Anterior cingulate cortex (tissue), 58 donors: ENCODE results near the gene NFIX.
A peak's percentile ranks its signal among the peaks of the same experiment; 100 is the strongest.

Experiments used
- DNase-seq, 58 donors: peaks; one replicate each; lab custom pipeline; 2025; lab: John Stamatoyannopoulos, UW

NFIX gene

DNA sequence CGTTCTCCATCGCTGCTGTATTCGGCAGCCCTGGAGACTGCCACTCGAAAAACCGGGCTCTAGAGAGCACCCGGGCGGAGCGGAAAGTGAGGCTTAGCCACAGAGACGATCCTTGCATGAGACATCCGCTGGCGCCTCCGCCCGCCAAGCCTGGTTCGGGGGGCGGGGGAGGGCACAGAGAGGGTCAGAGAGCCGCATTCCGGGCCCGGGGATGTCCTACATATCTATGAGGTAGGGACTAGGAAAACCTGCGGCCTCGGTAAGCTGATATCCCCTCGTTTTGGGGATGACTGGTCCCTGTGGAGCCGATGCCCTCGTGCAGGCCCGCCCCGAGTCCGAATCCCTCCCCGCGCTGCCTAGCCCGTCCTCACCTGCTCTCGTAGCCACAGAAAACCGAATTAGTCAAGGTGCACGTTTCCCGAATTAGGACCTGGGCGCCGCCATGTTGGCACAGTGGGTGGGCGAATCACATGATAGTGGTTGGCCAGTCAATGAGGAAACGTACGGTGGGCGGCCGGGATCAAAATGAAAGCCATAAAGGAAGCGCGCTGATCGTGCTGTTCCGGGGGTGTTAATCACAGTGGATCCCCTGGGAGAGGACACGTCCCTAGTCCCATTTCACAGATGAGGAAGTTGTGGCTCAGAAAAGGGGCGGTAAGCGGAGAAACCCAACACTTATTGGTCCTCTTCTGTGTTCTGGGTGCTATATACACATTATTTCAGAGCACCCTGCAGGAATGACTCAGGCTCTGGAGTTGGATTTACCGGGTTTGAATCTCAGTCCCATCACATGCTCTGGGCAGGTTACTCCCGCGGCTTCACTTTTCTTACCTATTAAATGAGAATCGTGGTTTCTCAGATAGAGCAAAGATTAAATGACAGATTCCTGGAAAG lies 121.3 kb downstream of the NFIX start, which contains the start of gene TRMT1:
TSS of gene TRMT1 (minus strand) at position 459 of the 894 bp plus-strand sequence. CDS start at position 118, 341 bp downstream.
- DNase-seq: peak; percentile 40 to 95 (median 84)

DNA sequence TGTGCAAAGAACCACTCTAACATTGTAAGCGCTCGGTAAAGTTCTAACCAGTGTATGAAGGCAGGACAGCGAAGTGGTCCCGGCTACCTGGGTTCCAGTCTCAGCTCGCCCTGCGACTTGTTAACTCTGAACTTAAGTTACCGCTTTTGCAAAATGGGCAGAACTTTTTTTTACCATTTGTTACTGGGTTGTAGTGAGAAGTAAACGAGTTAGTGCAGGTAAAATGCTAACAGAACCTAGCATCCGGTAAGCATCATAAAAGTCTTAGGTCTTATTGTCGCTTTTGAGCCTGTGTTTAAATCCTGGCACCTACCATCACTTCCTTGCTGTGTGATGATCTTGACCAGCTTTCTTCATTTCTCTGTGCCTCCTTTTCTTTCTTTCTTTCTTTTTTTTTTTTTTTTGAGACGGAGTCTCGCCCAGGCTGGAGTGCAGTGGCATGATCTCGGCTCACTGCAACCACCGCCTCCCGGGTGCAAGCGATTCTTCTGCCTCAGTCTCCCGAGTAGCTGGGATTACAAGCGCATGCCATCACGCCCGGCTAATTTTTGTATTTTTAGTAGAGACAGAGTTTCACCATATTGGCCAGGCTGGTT lies 122.0 kb downstream of the NFIX start:
- DNase-seq: no peak

GRCh38 chr19:13117772-13118423 lies 122.6 kb downstream of the NFIX start, which contains the start of gene NACC1:
NACC1 (plus strand) TSS chr19:13118264; CDS start chr19:13135208, 16,944 bp downstream.
- DNase-seq: peak in 57 of 58 donors; percentile 28 to 94 (median 82)

DNA sequence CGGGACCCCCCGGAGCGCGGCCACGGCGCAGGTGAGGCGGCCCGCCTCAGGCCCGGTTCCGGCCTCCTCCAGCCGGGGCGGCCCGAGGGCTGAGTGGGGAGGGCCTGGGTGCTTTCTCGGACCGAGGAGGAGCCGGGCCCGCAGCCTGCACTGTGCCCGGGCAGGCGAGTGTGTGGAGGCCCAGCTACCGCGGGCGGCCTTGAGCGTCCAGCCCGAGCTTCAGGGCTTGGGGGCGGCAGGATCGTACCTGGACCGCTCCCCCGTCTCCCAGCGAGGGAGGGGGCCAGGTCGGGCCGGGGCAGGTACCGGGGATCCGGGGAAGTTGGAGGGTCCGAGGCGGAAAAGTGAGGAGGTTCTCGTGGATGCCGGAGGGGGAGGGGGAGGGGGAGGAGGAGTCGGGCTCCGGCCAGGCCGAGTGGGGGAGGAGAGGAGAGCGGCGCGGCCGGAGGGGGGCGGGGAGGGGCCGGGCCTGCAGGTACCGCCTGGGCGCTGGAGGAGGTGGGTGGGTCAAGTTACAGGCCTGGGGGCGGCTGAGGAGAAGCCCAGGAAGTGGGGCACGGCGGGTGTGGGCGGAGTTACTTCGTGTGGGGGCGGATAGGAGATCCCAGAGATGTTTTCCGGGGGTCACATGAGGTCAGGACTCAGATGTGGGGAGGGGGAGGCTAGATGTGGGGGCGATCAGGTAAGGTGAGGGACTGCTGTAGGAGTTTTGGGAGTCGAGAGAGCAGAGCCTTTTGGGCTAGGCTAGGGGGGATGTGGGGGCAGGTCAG lies 123.3 kb downstream of the NFIX start:
- DNase-seq: peak in 3 of 58 donors; percentile 18 to 44 (median 35)

DNA sequence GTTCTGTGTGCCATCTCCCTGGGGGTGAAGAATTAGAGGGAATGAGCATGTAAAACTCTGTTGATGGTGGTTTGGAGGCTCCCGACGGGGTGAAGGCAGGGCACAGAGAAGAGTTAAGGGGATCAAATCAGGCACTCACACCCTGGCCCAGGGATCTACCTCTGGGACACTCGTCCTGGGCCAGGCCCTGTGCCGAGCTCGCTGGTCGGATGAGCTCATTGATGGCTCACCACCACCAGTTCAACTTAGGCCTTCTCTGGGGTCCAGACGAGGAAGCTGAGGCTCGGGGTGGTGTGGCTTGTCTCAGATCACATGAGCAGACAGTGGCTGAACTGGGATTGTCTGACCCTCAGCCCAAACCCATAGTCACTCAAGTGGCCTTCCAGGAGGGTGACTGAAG lies 124.4 kb downstream of the NFIX start:
- DNase-seq: no peak

DNA sequence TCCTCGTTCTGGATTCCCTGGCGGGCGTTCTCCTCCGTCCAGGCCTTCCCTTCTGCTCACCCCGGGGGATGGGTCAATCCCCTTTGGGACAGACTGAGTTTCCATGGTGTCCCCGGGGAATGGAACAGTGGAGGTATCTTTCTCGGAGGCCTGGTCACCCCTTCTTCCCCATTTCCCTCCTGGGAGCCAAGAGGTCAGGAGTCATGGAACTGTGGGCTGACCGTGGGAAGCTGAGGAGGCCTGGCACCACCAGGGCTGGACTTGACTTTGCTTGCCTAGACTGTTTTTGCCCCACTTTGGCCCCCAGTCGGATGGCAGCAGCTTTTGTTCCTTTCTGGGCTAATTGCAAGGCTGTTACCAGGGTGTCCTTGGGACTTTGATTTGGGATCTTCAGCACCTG lies 124.8 kb downstream of the NFIX start:
- no peak for DNase-seq

DNA sequence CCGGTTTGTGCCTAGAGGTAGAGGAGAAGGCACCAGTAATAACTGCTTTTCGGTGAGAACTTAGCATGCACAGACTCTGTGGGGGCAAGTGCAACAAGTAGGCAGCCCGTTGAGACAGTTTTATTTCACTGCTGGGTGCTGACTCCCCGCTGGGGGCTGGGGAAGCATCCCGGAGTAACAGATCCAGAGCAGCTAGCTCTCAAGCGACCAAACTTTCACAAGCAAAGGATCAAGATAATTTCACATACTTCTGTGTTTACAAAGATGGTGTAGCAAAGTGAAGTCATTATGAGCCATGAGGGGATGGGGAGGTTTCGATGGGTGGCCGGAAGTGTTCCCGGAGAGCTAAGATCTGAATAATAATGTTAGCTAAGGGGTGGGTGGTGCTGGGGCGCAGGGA lies 125.5 kb downstream of the NFIX start:
- no peak for DNase-seq

DNA sequence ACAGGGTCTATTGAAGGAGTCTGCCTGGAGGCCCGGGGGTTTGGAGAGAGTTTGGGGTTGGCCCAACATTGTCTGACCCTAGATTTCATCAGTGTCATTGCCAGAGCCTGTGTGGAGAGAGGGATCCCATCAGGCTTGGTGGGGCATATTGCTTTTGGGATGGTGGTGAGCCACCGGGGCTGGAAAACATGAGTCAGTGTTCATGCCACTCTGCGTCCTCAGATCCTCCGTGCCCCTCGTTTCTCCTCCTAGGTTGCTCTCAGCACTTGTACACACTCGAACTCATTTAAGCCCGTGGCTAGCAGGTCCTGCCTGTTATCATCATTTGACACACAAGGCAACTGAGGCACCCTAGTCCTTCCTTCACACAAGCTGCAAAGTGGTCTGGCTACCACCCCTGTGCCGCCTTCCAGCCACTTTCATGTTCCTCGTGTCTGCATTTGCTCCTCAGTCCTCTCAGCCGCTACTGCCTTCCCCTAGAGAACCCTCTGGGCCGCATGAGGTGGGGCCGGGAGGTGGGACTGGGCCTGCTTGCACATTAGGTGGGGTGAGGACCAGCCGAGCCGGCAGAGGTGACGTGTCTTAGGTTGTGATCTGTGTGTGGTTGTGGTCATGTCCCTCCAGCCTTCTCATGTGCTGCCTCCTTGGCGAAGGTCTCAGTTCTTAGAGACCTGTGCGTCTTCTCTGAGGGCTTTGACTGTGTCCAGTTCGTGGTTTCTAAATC lies 126.4 kb downstream of the NFIX start:
- DNase-seq: no peak

DNA sequence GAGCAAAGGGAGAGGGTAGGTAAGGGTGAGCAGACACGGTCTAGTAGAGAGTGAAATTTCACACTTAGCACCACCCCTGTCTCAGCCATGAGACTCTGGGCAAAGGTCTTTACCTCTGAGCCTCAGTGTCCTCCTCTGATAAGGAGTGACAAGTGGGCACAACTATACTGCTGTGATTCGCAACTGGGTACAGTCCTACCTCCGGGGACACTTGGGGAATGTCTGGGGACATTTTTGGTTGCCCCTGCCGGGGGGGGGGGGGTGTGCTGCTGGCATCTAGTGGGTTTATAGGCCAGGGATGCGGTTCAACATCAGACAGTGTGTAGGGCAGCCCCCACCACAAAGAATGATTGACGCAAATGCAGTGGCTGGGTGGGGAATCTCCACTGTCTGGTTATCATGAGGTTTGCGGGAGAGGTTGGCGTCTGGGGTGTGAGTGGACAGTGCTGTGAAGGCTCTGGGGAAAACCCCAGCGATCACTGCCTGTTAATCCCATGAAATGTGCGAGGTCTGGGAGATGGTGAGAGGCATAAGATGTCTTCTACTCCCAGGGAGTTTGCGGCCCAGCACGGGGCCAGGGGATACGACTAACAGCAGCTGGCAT lies 127.1 kb downstream of the NFIX start:
- no peak for DNase-seq

- DNase-seq: peak in 22 of 58 donors; percentile 10 to 70 (median 36)
Observed at GRCh38 chr19:13122980-13123957, 128.0 kb downstream of the NFIX start.

GRCh38 chr19:13127051-13127450 lies 131.8 kb downstream of the NFIX start:
- no peak for DNase-seq

DNA sequence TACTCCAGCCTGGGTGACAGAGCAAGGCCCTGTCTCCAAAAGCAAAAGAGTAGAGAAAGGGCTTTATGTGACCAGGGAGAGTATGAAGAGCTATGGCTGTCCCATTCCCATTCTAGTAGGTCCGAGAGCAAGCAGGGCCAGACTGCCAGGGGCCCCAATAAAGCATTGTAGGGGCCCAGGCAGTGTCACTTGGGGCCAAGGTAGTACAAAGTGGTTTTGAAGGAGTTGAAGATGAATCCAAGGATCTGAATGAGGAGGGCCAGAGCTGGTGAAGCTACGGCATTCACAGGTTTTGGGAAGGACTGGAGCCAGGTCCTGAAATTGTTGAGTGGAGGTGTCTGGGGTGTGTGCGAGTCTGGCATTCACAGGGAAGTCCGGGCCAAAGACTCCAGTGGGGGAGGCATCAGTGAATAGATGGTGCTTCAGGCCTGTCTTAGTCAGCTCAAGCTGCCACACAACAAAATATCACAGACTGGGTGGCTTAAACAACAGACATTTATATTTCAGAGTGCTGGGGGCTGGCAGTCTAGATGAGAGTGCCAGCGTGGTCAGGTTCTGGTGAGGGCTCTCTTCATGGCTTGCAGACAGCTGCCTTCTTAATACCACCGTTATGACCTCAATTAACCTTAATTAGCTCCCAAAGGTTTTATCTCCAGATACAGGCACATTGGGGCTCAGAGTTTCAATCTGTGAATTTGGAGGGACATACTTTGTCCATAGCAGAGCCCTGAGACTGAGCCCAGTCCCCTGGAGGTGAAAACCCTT lies 132.7 kb downstream of the NFIX start:
- DNase-seq: peak in 6 of 58 donors; percentile 9 to 36 (median 22)

- no peak for DNase-seq
Observed at GRCh38 chr19:13128583-13128982, 133.3 kb downstream of the NFIX start.

- no peak for DNase-seq
Observed at GRCh38 chr19:13129384-13129783, 134.1 kb downstream of the NFIX start.

- no peak for DNase-seq
Observed at GRCh38 chr19:13130886-13131490, 135.7 kb downstream of the NFIX start.

DNA sequence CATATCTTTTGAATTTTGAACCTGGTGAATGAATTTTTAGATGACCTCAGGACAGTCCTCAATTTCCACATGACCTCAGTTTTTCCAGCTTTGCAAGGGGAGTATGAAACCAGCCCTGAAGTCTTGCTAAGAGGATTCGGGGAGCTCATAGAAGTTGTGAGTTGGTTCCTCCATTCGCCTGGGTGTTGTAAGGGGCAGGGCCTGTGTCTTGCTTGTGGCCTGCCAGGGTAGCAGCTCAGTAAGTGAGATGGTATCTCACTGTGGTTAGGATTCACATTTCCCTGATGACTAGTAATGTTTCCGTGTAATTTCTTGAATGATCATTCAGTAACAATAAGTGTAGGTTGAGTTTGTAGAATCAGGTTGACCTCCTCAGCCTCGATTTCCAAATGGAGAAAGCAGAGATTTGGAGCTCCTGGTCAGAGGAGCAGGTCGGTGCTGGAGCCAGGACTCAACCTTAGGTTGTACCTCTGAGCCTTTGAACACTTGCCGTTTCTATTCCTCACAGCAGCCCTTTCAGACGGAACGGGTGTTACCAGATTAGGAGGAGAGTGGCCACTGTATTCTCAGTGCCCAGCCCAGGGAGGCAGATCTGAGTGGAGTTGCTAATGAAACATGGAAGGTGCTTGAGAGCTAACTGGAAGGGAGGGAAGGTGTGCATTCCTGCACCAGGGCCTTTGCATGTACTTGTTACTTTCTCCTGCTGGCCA lies 137.4 kb downstream of the NFIX start:
- DNase-seq: no peak
